Right lung (tissue), 5 donors: ENCODE data around the gene CD163. TPM values are rescaled to one million over a fixed set of nuclear protein-coding genes. Genes with fewer than 3 reads are reported as not detected.
"Not testable (repeated sequence)": the region's sequence is repeated elsewhere in the genome, so short reads cannot be mapped to it uniquely, and the experiment has no call there.

Source experiments
- DNase-seq, 2 donors: peaks; one replicate each; pipeline ENCODE4 v3.0.0-alpha.2; 2013
- polyA plus RNA-seq, 5 donors: library from polyadenylated mRNA; unstranded; fragments of 120-200 nt; gene quantifications; one replicate each; pipeline versions ENCODE4 v1.2.1 to v1.2.3, GENCODE V29; 2013; ENCODE audit warnings: inconsistent platforms in 1 of 5, low replicate concordance in 1 of 5; ENCODE audit not compliant: insufficient read length in 5 of 5, insufficient read depth in 1 of 5

Gene CD163
- polyA plus RNA-seq, 5 donors = 13.0 to 18.2 (median 14.8) TPM

- no peak for DNase-seq
These were observed 51.8 kb downstream of the CD163 start for GRCh38 chr12:7451756-7452155.

- no peak for DNase-seq
These were observed 52.9 kb downstream of the CD163 start for GRCh38 chr12:7450667-7451066.

GRCh38 chr12:7448099-7448498 is 55.5 kb downstream of the CD163 start:
- DNase-seq = no peak

- no peak for DNase-seq
These were observed 59.0 kb downstream of the CD163 start for GRCh38 chr12:7444537-7444936.

- DNase-seq = no peak
These were observed 59.5 kb downstream of the CD163 start, which contains the start of gene CD163L1 for GRCh38 chr12:7444076-7444475. Gene CD163L1 (minus strand): TSS chr12:7444153. CDS start chr12:7444127, 26 bp downstream.

GRCh38 chr12:7441216-7441615 is 62.4 kb downstream of the CD163 start:
- no peak for DNase-seq

- peak; percentile 17 to 31 for DNase-seq
These were observed 63.7 kb downstream of the CD163 start for GRCh38 chr12:7439579-7440505.

GRCh38 chr12:7438291-7438995 is 65.1 kb downstream of the CD163 start:
- not testable (repeated sequence) for DNase-seq

GRCh38 chr12:7437494-7437893 is 66.1 kb downstream of the CD163 start:
- DNase-seq = not testable (repeated sequence)

GRCh38 chr12:7434670-7435069 is 68.9 kb downstream of the CD163 start:
- no peak for DNase-seq

- no peak for DNase-seq
These were observed 70.2 kb downstream of the CD163 start for GRCh38 chr12:7433276-7433822.

- no peak for DNase-seq
These were observed 71.4 kb downstream of the CD163 start for GRCh38 chr12:7431993-7432685.

Other genes with a start within 250 kb of the CD163 start
- under 1 TPM in 3 of 5 donors, not detected in 2; 0.05 to 0.20 (median 0.12) TPM for gene ACSM4, start 199.7 kb downstream of the CD163 start, polyA plus RNA-seq
- gene CD163L1, start 59.6 kb downstream of the CD163 start, polyA plus RNA-seq = 1 to 10 TPM; 4.7 to 8.9 (median 5.9) TPM
- gene APOBEC1, start 162.1 kb upstream of the CD163 start, polyA plus RNA-seq = not detected
- gene GDF3, start 192.0 kb upstream of the CD163 start, polyA plus RNA-seq = under 1 TPM in 1 of 5 donors, not detected in 4; 0.12 TPM
- not detected for gene DPPA3, start 207.7 kb upstream of the CD163 start, polyA plus RNA-seq
- gene CLEC4C, start 243.6 kb upstream of the CD163 start, polyA plus RNA-seq = under 1 TPM in 4 of 5 donors, not detected in 1; 0.18 to 0.31 (median 0.18) TPM